ENCODE results near the gene MEIS1. TPM values are rescaled to one million over a fixed set of nuclear protein-coding genes. Genes with fewer than 3 reads are reported as not detected.

The MEIS1 gene
- total and polyA plus RNA-seq, 2 donors (not counting 1 experiment from before 2014, with no cell fraction given), result 48.3 to 139 TPM

DNA sequence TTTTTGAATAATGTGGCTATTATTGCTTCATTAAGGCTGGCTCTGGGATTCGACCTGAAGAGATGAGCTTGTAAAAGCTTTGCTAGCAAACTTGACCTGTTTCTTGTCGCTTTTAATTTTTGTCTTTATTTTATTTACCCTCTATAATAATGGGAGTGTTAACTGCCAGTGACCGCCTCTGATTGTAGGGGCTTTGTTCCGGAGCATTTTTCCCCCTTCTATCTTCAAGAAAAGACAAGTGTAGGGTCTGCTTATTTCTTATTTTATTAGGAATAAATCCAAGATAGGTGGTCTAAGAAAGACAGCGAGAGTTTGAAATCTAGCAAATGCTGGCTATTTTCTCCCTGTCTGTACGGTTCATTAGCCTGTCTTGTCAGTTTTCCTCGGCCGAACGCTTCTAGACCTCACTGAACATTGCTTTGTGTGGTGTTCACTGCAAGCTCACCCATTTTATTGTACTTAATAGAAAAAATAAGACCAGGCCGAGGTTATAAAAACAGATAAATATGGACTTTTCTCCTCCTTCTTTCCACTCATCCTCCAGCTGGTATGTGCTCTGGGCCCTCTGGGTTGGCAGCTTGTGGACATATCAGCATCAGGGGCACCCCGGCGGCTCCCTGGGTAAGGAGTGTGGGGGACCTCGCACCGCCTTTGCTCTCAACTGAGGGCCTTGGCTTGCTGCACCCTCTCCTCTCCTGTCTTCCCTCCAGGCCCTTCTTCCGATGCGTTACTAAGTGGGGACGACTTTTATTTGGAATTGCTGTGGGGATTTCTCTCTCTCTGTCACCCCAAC, 8.5 kb downstream of the MEIS1 start:
- peaks cover 100% of the 10 kb centered on the region for H3K79me2 ChIP-seq (ENCODE audit: control insufficient read depth, insufficient read depth, low read length)
- no peaks in the 10 kb centered on the region for H4K20me1 ChIP-seq (ENCODE audit: control insufficient read depth, extremely low read depth, insufficient read depth, low read length)
- H3K36me3 ChIP-seq (ENCODE audit: control insufficient read depth, insufficient read depth, low read length), result peaks cover 13% of the 10 kb centered on the region
- peak overlapping the region; percentile 97 for H3K27ac ChIP-seq (ENCODE audit: insufficient read depth, low read length)
- H3K4me1 ChIP-seq (ENCODE audit: control insufficient read depth, extremely low read depth, insufficient read depth, low read length), result no peaks in the 10 kb centered on the region
- peak overlapping the region; percentile 64 for H3K9ac ChIP-seq (ENCODE audit: insufficient read depth, low read length)
- peak overlapping the region; percentile 95 for H3K4me2 ChIP-seq (ENCODE audit: extremely low read depth, insufficient read depth, low read length)
- no peaks in the 10 kb centered on the region for H3K27me3 ChIP-seq (ENCODE audit: control insufficient read depth, insufficient read depth, low read length)
- no peaks in the 10 kb centered on the region for H3K9me3 ChIP-seq (ENCODE audit: control insufficient read depth, insufficient read depth, low read depth, low read length)
- no peak overlapping the region for H2AFZ ChIP-seq (ENCODE audit: low read length)
- TF ChIP-seq EZH2 (IDR thresholded peaks at IDR 0.05; ENCODE audit: low read length, missing control alignments), result no peak
- TF ChIP-seq, protein P1, sequence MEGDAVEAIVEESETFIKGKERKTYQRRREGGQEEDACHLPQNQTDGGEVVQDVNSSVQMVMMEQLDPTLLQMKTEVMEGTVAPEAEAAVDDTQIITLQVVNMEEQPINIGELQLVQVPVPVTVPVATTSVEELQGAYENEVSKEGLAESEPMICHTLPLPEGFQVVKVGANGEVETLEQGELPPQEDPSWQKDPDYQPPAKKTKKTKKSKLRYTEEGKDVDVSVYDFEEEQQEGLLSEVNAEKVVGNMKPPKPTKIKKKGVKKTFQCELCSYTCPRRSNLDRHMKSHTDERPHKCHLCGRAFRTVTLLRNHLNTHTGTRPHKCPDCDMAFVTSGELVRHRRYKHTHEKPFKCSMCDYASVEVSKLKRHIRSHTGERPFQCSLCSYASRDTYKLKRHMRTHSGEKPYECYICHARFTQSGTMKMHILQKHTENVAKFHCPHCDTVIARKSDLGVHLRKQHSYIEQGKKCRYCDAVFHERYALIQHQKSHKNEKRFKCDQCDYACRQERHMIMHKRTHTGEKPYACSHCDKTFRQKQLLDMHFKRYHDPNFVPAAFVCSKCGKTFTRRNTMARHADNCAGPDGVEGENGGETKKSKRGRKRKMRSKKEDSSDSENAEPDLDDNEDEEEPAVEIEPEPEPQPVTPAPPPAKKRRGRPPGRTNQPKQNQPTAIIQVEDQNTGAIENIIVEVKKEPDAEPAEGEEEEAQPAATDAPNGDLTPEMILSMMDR (conservative IDR thresholded peaks at IDR 0.05 in 1 of 2, IDR thresholded peaks at IDR 0.05 in 1 of 2; ENCODE audit: low read depth in 1 of 2, low read length in 2 of 2), result no peak
- DNase-seq (ENCODE audit: low read depth in 2 of 2), result peak in 1 of 2 donors; percentile 66
- peak overlapping the region; percentile 59 to 100 (median 74) for H3K4me3 ChIP-seq (replicated peaks in 1 of 4; ENCODE audit: control extremely low read depth in 1 of 4, insufficient read depth in 1 of 4, low read depth in 3 of 4, low read length in 4 of 4)

DNA sequence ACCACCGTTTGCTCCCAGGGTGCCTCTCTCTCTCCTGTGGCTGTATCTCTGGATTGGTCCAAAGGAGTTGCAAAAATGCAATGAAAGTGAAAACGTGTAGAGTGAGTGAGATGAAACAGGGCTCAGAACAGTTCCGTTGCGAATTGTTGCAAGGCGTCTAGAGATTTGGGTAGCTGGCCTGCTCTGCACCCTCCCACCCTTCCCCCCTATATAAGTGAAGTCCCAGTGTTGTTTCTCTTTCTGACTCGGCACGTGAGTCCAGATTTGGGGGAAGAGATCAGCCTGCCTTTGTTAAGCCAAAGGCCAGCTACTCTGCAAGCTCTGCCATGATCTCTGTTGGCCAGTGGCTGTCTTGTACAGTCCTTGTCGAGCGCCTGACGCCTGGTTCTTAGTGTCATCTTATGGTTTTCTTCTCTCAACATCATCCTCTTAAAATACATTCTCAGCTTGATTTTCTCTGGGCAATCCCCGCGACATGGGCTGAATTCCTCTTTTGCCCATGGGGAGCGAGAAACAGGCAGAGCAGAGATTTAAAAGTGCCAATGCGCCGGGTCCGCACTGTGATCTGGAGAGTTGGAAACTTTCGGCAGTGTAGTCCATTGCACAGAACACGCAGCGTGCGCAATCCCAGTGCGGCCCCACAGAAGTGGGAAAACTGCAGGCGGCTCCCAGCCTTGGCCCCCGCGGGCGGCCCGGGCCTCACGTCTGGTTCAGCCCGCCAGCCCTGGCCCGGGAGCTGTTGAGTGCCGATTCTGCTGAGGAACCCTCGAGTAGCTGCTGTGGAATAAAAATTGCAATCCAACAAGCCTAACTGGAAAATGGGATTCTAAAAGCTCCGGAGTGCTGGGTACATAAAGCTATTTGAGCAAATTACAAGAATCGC, 9.3 kb downstream of the MEIS1 start:
- no peak for TF ChIP-seq EZH2 (IDR thresholded peaks at IDR 0.05; ENCODE audit: low read length, missing control alignments)
- TF ChIP-seq, protein P1 (conservative IDR thresholded peaks at IDR 0.05 in 1 of 2, IDR thresholded peaks at IDR 0.05 in 1 of 2; ENCODE audit: low read depth in 1 of 2, low read length in 2 of 2), result no peak
- Histone ChIP-seq H4K20me1 (ENCODE audit: control insufficient read depth, extremely low read depth, insufficient read depth, low read length) (no peaks in the 10 kb centered on the region), H3K36me3 (ENCODE audit: control insufficient read depth, insufficient read depth, low read length) (peaks cover 13% of the 10 kb centered on the region), H3K27me3 (ENCODE audit: control insufficient read depth, insufficient read depth, low read length) (no peaks in the 10 kb centered on the region), H3K4me1 (ENCODE audit: control insufficient read depth, extremely low read depth, insufficient read depth, low read length) (peaks cover 3% of the 10 kb centered on the region), H3K9me3 (ENCODE audit: control insufficient read depth, insufficient read depth, low read depth, low read length) (no peaks in the 10 kb centered on the region), H3K4me2 (ENCODE audit: extremely low read depth, insufficient read depth, low read length) (peak overlapping the region; percentile 95), H3K79me2 (ENCODE audit: control insufficient read depth, insufficient read depth, low read length) (peaks cover 100% of the 10 kb centered on the region), H2AFZ (ENCODE audit: low read length) (no peak overlapping the region), H3K27ac (ENCODE audit: insufficient read depth, low read length) (peak overlapping the region; percentile 97), H3K4me3 (replicated peaks in 1 of 4; ENCODE audit: control extremely low read depth in 1 of 4, insufficient read depth in 1 of 4, low read depth in 3 of 4, low read length in 4 of 4) (peak overlapping the region; percentile 59 to 100 (median 74)), H3K9ac (ENCODE audit: insufficient read depth, low read length) (peak overlapping the region; percentile 64)
- peak in 1 of 2 donors; percentile 93 for DNase-seq (ENCODE audit: low read depth in 2 of 2)
